H1 (cell line): ENCODE results near the gene ETF1. TPM values are rescaled to one million over a fixed set of nuclear protein-coding genes. Genes with fewer than 3 reads are reported as not detected.

Source experiments
- CTCF ChIA-PET: fragments of 300-600 bp; sonication (Branson Sonifier 250); formaldehyde crosslinking; loops from one replicate; lab custom pipeline; 2021; ENCODE audit not compliant: partially characterized antibody; lab: Charles Lee
- POLR2A ChIA-PET: fragments of 300-600 bp; sonication (Branson Sonifier 250); formaldehyde crosslinking; loops from one replicate; lab custom pipeline; 2021; ENCODE audit warnings: inconsistent platforms; ENCODE audit not compliant: partially characterized antibody; lab: Charles Lee
- DNase-seq, 2 experiments: peaks; one replicate each; pipeline versions ENCODE4 v3.0.0 to v3.0.0-alpha.2; 2010 to 2022; ENCODE audit warnings: low spot score in 2 of 2, low read depth in 1 of 2, mixed read lengths in 1 of 2
- FAIRE-seq: peaks from 2 replicates; lab custom pipeline; 2011; peaks lifted over from hg19 to GRCh38; lab: Jason Lieb, UNC
- H2AFZ ChIP-seq: 2 replicates; pipeline ENCODE4 v1.8.1; 2012; ENCODE audit warnings: low read length, inconsistent platforms
- H2AK5ac ChIP-seq: 2 replicates; pipeline ENCODE4 v1.6.1; 2013; ENCODE audit warnings: low read depth, low read length
- H2BK120ac ChIP-seq: replicated peaks from 2 replicates; pipeline ENCODE3; 2013; ENCODE audit warnings: low read depth, low read length, inconsistent platforms
- H2BK12ac ChIP-seq: 2 replicates; pipeline ENCODE4 v1.6.1; 2013; ENCODE audit warnings: low read depth, low read length
- H2BK15ac ChIP-seq: 2 replicates; pipeline ENCODE4 v1.6.1; 2013; ENCODE audit warnings: low read length
- H2BK20ac ChIP-seq: 2 replicates; pipeline ENCODE4 v1.6.1; 2013; ENCODE audit warnings: low read length
- H2BK5ac ChIP-seq: 2 replicates; pipeline ENCODE4 v1.6.1; 2013; ENCODE audit warnings: low read depth, low read length
- H3K14ac ChIP-seq: 2 replicates; pipeline ENCODE4 v1.6.1; 2013; ENCODE audit warnings: inconsistent platforms; ENCODE audit not compliant: insufficient read length
- H3K18ac ChIP-seq: 2 replicates; pipeline ENCODE4 v1.6.1; 2013; ENCODE audit warnings: low read length; ENCODE audit errors: extremely low read depth
- H3K23ac ChIP-seq: 2 replicates; pipeline ENCODE4 v1.6.1; 2013; ENCODE audit warnings: inconsistent platforms; ENCODE audit not compliant: insufficient read length
- H3K23me2 ChIP-seq: 2 replicates; pipeline ENCODE4 v1.6.1; 2013; ENCODE audit warnings: low read depth, low read length
- H3K27ac ChIP-seq: 2 replicates; pipeline ENCODE4 v1.6.1; 2011; ENCODE audit warnings: low read depth, low read length, inconsistent platforms
- H3K27me3 ChIP-seq, 4 experiments: replicated peaks in 1 of 4; 1 replicate in 1 of 4; 2 replicates in 3 of 4; pipeline versions ENCODE4 v1.6.1 to v1.8.1; 2011 to 2013; ENCODE audit warnings: low read length in 3 of 4, mild to moderate bottlenecking in 3 of 4, inconsistent platforms in 2 of 4, mixed read lengths in 2 of 4, moderate library complexity in 1 of 4; ENCODE audit not compliant: control insufficient read depth in 3 of 4, insufficient read depth in 3 of 4; ENCODE audit errors: extremely low read depth in 1 of 4
- H3K36me3 ChIP-seq, 4 experiments: 2 replicates each; pipeline versions ENCODE4 v1.6.1 to v1.8.1; 2011 to 2013; ENCODE audit warnings: mild to moderate bottlenecking in 4 of 4, low read length in 3 of 4, moderate library complexity in 2 of 4, control low read depth in 1 of 4, inconsistent platforms in 1 of 4; ENCODE audit not compliant: insufficient read depth in 4 of 4, control insufficient read depth in 2 of 4
- H3K4ac ChIP-seq: replicated peaks from 2 replicates; pipeline ENCODE3; 2013; ENCODE audit warnings: low read length, low read depth, mixed read lengths, inconsistent platforms; ENCODE audit not compliant: insufficient read length
- H3K4me1 ChIP-seq, 4 experiments: replicated peaks in 1 of 4; 1 replicate in 1 of 4; 2 replicates in 3 of 4; pipeline versions ENCODE4 v1.6.1 to v1.8.1; 2011 to 2013; ENCODE audit warnings: low read length in 3 of 4, inconsistent platforms in 2 of 4, mixed read lengths in 1 of 4; ENCODE audit not compliant: insufficient read depth in 4 of 4, control insufficient read depth in 3 of 4
- H3K4me2 ChIP-seq, 2 experiments: 2 replicates each; pipeline versions ENCODE4 v1.6.1 to v1.8.1; 2011 to 2013; ENCODE audit warnings: low read depth in 2 of 2, low read length in 2 of 2, control low read depth in 1 of 2, inconsistent platforms in 1 of 2, mild to moderate bottlenecking in 1 of 2; ENCODE audit not compliant: insufficient read depth in 1 of 2
- H3K4me3 ChIP-seq, 4 experiments: fragments of 200-600, 300-600 bp in 1 of 4; sonication (generic), shearing (Covaris generic), sonication (Bioruptor Twin) in 1 of 4; 2 replicates each; pipeline versions ENCODE4 v1.5.1 to v1.8.1; 2011 to 2016; ENCODE audit warnings: low read length in 4 of 4, low read depth in 3 of 4, control low read depth in 2 of 4, inconsistent platforms in 2 of 4, mild to moderate bottlenecking in 2 of 4, mixed read lengths in 1 of 4, moderate library complexity in 1 of 4; ENCODE audit not compliant: insufficient read depth in 2 of 4; ENCODE audit errors: extremely low read depth in 1 of 4
- H3K56ac ChIP-seq: replicated peaks from 2 replicates; pipeline ENCODE3; 2013; ENCODE audit warnings: low read depth, mild to moderate bottlenecking, mixed read lengths, low read length, inconsistent platforms; ENCODE audit not compliant: insufficient read length
- H3K79me1 ChIP-seq: 2 replicates; pipeline ENCODE4 v1.6.1; 2013; ENCODE audit warnings: low read depth, low read length, control low read depth
- H3K79me2 ChIP-seq, 2 experiments: 2 replicates each; pipeline versions ENCODE4 v1.6.1 to v1.8.1; 2012 to 2013; ENCODE audit warnings: low read length in 2 of 2, mild to moderate bottlenecking in 2 of 2, inconsistent platforms in 1 of 2; ENCODE audit not compliant: insufficient read depth in 2 of 2, control insufficient read depth in 1 of 2
- H3K9ac ChIP-seq, 4 experiments: replicated peaks in 1 of 4; 1 replicate in 1 of 4; 2 replicates in 3 of 4; pipeline versions ENCODE4 v1.6.1 to v1.8.1; 2011 to 2013; ENCODE audit warnings: low read depth in 3 of 4, low read length in 3 of 4, control low read depth in 2 of 4, mild to moderate bottlenecking in 2 of 4, moderate library complexity in 2 of 4, inconsistent platforms in 1 of 4; ENCODE audit errors: extremely low read depth in 1 of 4
- H3K9me3 ChIP-seq, 2 experiments: 2 replicates each; pipeline versions ENCODE4 v1.6.1 to v1.8.1; 2012 to 2013; ENCODE audit warnings: mild to moderate bottlenecking in 2 of 2, moderate library complexity in 2 of 2, control low read depth in 1 of 2, inconsistent platforms in 1 of 2, low read depth in 1 of 2, low read length in 1 of 2, mixed read lengths in 1 of 2; ENCODE audit not compliant: insufficient read depth in 2 of 2
- H4K20me1 ChIP-seq, 2 experiments: replicated peaks in 1 of 2; 2 replicates each; pipeline versions ENCODE3 to v1.8.1; 2011 to 2013; ENCODE audit warnings: inconsistent platforms in 2 of 2, low read length in 2 of 2, mild to moderate bottlenecking in 1 of 2; ENCODE audit not compliant: insufficient read depth in 2 of 2, control insufficient read depth in 1 of 2
- H4K5ac ChIP-seq: 2 replicates; pipeline ENCODE4 v1.6.1; 2013; ENCODE audit warnings: low read length, low read depth, mixed read lengths, inconsistent platforms; ENCODE audit not compliant: insufficient read length
- H4K8ac ChIP-seq: 2 replicates; pipeline ENCODE4 v1.8.0; 2013; ENCODE audit warnings: mild to moderate bottlenecking, moderate library complexity, low read length, inconsistent platforms; ENCODE audit not compliant: insufficient read depth; ENCODE audit errors: extremely low read depth
- H4K91ac ChIP-seq: replicated peaks from 2 replicates; pipeline ENCODE3; 2013; ENCODE audit warnings: low read length, mixed read lengths, inconsistent platforms; ENCODE audit not compliant: insufficient read length
- POLR2A ChIP-seq, 2 experiments: IDR thresholded peaks; 1 replicate in 1 of 2; 2 replicates in 1 of 2; pipeline ENCODE4 v1.6.1; 2011; ENCODE audit warnings: low read depth in 2 of 2, low read length in 2 of 2, mild to moderate bottlenecking in 2 of 2; ENCODE audit errors: control extremely low read depth in 1 of 2
- YY1 ChIP-seq: IDR thresholded peaks from 2 replicates; pipeline ENCODE4 v1.6.1; 2011; ENCODE audit warnings: low read depth, mild to moderate bottlenecking, low read length
- polyA plus RNA-seq, 7 experiments: library from polyadenylated mRNA; depleted of rRNA in 3 of 7; stranded (reverse) in 5 of 7; unstranded in 2 of 7; fragments of >200 nt in 5 of 7; fragments of 200-250 nt in 2 of 7; gene quantifications; 1 replicate in 5 of 7; 2 replicates in 1 of 7; 4 replicates in 1 of 7; pipeline versions ENCODE4 v1.2.1 to v1.2.3, GENCODE V29; 2011 to 2013; ENCODE audit warnings: missing spikeins in 2 of 7, mixed read lengths in 2 of 7
- total RNA-seq: library from RNA; stranded (reverse); fragmentation: NEBNext Ultra II Directional; extraction: Animal tissue kit (Norgen Biotek cat#: 25700); gene quantifications from 2 replicates; pipeline ENCODE4 v1.2.1, GENCODE V29; 2021

Gene ETF1
- total and polyA plus RNA-seq, 2 of the 8 experiments (the other 6 are each of a cell fraction or from before 2014, with no cell fraction given): 50.5 to 168 TPM

DNA sequence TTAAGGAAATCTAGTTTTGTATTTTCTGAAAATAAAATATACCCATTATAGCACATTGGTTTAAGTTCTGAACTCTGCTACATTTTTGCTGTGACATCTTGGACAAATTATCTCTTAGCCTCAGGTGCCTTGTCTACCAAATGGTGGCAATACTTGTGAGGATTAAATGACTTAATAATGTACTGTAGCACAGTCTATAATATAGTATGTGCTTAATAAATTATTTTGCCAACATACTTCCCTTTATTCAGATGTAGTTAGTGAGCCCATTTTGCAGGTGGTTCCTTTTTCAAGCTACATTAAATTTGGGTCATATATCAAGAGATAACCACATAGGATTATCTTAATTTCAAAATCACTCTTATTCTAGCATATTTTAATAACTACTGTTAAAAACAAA lies 3.2 kb downstream of the ETF1 start:
- Histone ChIP-seq H4K20me1 (peaks cover 8 to 10% of the 10 kb centered on the region in 2 experiments), H4K5ac (no peak overlapping the region), H3K18ac (no peak overlapping the region), H3K56ac (no peak overlapping the region), H3K36me3 (peaks cover 0 to 40% (median 5%) of the 10 kb centered on the region in 4 experiments; a peak in 3 of 8 replicates), H3K27me3 (no peaks in the 10 kb centered on the region), H3K23ac (no peak overlapping the region), H2AK5ac (no peak overlapping the region), H3K4me1 (peaks cover 0 to 13% (median 2%) of the 10 kb centered on the region in 4 experiments; a peak in 4 of 7 replicates), H3K4me3 (no peak overlapping the region), H2AFZ (no peak overlapping the region), H2BK5ac (no peak overlapping the region), H2BK20ac (no peak overlapping the region), H2BK12ac (no peak overlapping the region), H3K27ac (no peak overlapping the region), H3K9me3 (no peaks in the 10 kb centered on the region), H2BK120ac (no peak overlapping the region), H3K4me2 (no peak overlapping the region), H3K79me1 (peaks cover 4% of the 10 kb centered on the region; the same call in 1 of the 2 replicates), H3K9ac (no peak overlapping the region), H3K79me2 (peaks cover 65 to 91% of the 10 kb centered on the region in 2 experiments), H3K14ac (no peak overlapping the region), H4K91ac (no peak overlapping the region), H2BK15ac (no peak overlapping the region), H3K23me2 (peaks cover 15% of the 10 kb centered on the region), H4K8ac (no peak overlapping the region), H3K4ac (no peak overlapping the region)
- DNase-seq: no peak
- no peak for FAIRE-seq
- TF ChIP-seq POLR2A (IDR thresholded peaks at IDR 0.05; ENCODE audit: control extremely low read depth in 1 of 2, low read depth in 2 of 2, low read length in 2 of 2): peak in 1 of 2 experiments; percentile 41; a peak in 1 of 3 replicates
- TF ChIP-seq YY1: no peak
- CTCF ChIA-PET: interaction anchor here (1.2 to 1.3 kb wide), 3 partner anchors 9 to 37 kb away, joined by 3 read pairs; no protein-coding TSS in a partner anchor
- POLR2A ChIA-PET: interaction anchor here (0.7 to 8.1 kb wide), 7 partner anchors 8 to 80 kb away, joined by 3 to 106 read pairs (median 4); no protein-coding TSS in a partner anchor
